Stimulated activated CD4-positive, alpha-beta T cell treated with anti-CD3 and anti-CD28 coated beads, Interleukin-4, amount 100 ng/mL, for 24 hours (primary cell): ENCODE results near the gene MGAT5B.

Experiments
- DNase-seq: peaks from one replicate; pipeline ENCODE4 v3.0.0-alpha.2; 2020

The MGAT5B gene

DNA sequence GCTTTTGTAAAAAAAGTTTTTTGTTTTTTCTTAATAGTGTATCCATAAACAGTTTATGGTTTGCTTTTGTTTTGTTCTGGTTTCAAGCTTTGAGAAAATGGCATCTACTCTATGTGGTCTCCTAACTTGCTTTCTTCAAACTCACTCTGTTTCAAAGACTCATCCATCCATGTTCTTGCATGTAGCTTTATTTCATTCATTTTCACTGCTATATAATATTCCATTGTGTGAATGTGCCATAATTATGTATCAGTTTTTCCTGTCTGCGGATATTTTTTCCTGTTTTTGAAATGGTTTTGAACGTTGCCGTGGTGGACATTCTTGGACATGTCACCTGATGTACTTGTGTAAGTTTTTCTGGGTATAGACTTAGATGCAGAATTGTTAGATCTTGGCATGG lies 39.1 kb downstream of the MGAT5B start:
- no peak for DNase-seq

DNA sequence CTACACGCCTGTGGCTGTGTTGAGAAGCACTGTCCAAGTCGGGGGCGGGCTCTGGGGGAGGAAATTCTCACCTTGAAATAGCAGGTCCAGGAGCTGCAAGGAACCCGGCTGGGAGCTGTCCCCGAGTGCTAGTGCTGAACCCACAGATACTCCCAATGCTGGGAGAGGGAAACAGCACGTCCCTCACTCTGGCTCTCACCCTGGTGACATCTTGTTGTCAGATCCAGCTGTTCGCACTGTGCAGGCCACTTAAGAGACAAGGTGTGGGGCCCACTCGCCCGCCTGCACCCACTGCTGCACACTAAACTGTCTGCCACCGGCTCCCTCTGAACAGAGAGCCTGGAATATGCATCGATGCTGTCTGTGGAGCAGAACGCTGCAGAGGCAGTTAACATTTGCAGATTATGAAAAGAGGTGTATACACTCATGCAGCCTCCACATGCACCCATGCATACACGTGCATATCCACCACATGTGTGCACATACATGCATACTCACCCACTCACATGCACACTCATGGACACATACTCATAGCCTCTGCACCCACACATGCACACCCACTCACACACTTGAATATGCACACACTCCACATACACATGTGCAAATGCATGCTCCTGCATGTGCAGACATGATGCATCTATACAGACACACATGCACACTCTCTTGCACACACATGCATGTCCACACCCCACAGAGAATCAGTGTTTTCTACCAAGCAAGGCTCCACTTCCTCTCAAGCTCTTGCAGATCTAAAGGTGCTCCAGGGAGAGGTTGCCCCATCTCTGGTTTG lies 42.0 kb downstream of the MGAT5B start:
- DNase-seq = peak; percentile 23

DNA sequence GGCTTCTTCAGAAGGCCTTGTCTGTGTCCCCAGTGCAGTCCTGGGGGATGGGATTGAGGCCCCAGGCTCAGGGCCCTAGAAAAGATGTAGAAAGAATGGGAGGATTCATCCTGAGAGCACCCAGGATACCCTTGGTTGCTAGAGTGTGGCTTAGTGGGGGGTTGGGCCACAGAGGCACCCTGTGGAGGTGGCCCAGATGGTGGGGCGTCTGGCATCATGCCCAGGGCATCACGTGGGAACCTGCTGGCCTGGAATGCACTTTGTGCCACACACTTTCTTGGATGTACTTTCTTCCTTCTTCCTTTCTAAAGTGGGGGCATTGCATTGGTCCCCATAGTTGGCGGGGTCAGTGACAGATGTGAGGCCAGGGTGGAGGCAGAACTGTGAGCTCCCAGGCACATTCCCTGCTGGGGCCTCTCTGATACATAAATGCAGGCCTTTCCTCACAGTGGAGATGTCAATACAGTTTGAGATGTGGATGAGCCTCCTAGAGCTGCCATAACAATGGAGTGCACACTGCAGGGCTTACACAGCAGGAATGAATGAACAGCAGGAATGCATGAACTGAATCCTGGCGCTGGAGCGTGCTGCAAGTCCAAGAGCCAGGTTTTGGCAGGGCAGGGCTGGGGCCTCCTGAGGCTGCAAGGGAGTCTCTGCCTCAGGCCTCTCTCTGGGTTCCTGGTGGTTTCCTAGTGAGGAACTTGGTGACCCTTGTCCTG lies 43.3 kb downstream of the MGAT5B start:
- no peak for DNase-seq

DNA sequence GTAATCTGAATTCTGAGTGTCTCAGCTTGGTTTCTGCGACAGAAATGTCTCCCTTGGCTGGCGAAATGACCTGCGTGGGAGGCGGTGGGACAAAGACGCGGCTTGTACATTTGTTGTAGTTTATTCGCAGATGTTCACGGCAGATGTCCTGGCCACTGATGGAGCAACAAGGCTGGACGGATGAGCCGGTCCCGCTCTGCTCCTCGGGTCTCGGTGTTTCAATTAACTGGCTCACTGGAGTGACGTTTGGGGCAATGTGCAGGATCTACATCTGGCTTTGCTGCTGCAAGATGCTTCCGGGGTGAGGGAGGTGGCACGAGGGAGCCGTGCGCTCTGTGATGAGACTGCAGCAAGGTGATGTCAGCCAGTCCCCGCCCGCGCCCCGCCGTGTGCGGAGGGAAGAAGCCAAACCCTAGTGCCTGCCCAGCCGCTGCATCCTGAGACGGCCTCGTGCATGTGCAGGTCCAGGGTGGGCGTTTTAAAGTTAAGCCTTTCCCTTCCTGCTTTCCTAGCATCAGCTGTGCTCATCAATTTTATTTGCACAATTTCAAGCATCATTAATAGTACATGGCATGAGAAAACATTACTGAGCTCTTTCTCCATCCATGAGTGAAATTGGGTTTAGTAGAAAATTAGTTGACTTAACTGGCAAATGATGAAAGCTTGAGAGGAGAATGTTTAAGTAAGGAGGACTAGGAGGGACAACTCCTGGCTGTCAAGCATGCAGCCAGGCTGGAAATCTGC lies 44.4 kb downstream of the MGAT5B start:
- no peak for DNase-seq

DNA sequence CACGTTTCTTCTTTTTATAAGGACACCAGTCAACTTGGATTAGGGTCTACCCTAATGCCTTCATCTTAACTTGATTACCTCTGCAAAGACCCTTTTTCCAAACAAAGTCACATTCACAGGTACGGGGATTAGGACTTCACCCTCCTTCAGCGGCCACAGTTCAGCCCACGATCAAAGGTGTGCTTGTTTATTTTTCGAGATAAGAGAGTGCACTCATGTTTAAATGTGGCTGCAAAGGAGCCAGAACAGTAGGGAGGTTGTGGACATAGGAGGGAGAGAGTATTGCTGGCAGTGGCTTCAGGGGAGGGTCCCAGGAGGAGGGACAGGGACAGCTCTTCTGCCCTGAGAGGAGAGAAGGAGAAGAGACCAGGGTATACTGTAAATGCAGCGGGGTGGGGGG lies 46.7 kb downstream of the MGAT5B start:
- no peak for DNase-seq

DNA sequence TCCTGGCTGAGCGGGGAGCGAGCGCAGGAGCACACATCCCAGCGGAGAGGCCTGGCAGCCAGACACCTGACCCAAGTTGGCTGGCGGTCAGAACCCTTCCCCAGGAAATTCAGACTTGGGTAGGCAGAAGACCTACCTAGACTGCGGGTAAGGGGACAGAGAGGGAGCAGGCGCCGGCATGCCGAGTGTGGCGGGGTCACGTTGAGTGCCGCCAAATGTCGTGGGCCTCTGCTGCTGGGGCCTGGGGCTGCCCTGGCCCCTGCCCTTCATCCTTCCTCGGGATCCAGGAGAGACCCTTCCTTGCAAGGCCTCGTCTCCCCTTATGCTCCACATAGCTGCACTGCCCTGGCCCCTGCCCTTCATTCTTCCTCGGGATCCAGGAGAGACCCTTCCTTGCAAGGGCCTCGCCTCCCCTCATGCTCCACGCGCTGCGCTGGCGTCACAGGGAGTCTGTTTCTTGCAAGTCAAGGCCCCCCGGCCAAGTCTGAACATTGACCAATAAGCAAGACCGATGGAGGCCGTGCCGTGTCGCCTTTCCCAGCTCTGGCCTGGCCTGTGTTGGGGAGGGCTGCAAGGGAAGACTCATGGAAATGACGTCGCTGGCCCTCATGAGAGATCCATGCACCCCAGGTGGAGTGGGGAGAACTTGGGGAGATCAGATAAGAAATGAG lies 47.8 kb downstream of the MGAT5B start:
- DNase-seq = no peak

DNA sequence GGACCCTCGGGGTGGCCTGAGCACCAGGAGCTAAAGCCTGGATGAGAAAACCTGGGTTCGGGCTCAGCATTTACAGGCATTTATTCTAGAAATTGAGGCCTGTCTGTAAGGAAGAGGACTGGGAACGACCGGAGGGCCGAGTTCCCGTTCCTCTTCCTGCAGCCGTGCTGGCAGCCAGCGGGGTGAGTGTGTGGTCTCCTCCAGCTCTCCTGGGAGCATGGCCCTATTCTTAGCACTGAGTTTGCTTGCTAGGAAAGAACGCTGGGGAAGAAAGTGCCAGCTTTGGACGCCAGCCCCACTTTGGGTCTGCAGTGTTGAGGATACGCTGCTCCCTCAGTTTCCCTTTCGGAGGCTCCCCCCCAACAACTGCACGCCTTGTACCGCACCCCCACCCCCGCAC lies 49.6 kb downstream of the MGAT5B start:
- DNase-seq = no peak

DNA sequence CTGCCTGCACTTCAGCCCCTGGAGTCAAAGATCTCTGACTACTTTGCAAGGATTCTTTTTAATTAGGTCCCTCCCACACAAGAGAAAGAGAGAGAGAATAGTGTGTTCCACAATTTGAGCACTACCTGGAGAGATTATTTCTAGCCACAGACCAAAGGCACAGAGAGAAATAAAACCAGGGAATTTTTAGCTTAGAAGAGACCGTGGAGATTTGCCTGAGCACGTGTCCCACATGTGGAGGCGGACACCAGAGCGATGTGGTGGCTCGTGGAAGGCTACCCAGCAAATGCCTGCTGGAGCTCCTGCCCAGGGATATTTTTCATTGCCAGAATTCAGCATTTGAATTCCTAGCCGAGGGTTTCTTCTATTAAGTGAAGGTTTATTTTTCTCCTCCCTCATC lies 50.6 kb downstream of the MGAT5B start:
- no peak for DNase-seq

DNA sequence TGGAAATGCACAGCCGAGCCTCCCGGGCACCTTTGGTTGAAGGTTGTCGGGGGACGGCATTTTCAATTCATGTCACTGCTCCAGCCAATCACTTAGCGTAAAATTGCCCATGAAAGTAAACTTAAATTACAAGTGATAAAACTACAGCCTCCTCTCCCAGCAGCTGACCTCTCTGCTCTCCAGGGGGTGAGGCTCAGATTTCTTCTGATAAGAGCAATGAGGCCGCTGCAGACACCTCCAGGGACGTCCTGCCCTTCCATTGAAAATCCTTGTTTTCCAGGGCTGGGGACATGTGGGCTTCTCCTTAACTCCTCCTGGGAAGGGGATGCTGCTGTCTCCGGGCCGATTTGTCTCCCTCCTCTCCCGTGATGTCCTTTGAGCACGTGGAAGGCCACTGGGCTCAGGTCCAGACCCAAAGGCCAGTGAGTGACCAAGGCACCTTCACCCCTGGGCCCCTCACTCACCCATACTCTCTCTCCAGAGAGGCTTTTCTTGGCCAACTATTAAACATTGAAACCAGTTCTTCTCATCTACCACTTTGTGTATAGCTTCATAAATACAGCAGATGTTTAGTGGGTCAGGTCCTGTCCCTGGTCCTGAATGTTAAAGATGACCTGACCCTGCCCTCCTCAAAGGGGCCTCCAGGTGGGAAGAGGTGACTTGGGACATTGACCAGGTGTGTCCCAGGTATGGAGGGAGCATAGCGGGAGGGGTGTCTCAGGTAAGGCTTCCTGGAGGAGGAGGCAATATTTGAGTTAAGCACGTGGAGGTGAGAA lies 52.3 kb downstream of the MGAT5B start:
- DNase-seq = no peak

DNA sequence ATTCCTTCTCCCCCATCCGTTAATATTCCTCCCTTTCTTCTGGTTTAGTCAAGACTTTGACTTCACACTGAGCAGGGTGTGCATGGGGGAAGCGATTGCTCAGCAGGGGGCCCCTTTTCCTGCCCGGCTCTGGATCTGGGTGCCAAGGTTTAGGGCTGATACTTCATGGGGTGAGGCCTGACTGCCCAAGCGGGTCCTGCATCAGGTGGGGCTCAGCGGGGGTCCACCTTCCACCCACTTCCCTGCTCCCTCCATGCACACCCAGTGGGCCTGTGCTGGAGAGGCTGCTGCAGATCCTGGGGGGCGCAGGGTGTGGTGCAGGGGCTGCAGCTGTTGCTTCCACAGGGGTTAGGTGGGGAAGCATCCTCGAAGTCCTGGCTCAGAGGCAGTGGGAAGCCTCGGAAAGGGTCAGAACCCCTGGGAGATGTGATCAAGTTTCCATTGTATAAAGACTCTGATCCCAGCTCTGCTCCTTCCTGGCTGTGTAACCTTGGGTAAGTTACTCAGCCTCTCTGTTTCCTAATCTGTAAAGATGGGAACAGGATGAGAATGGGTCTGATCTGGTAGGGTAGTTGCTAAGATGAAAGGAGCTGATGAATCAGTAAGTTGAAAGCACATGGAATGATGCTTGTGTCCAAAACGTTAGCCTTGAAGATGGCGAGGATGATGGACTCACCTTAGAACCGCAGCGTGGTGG lies 53.3 kb downstream of the MGAT5B start:
- no peak for DNase-seq

DNA sequence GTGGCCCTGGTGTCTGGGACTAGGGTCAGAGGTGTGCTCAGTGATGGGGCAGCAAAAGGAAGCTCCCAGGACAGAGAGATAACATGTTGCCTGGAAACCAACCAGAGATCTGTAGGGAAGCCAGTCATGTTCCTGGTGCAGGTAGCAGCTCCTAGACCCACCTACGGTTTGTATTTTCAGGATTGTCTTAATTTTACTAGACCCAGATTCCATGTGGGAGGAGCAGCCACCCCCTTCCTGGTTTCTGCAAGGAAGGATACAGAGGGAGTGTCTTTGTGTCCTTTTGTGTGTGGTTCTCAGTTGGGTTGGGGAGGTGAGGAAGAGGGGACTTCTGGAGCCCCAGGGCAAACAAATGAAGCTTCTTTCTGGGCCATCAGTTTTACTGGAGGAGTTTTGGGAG lies 53.9 kb downstream of the MGAT5B start:
- DNase-seq = no peak

DNA sequence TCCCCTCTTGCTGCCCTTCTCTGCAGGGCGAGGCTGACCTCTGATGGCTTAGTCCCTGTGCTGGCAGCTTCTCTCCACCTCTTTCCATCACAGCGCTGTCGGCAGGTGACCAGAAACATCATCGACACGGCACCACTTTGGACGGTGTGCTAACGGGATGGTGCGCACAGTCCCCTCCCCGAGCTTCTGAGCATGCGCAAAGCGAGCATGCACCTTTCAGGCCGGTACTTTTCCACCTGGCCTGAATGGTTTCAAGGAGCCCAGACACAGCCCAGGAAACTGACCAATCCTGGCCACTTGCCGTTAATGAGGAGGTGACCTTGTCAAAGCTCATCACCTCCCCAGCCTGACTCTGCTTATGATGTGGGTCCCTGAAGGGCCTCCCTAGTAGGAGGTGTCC lies 54.8 kb downstream of the MGAT5B start:
- no peak for DNase-seq

DNA sequence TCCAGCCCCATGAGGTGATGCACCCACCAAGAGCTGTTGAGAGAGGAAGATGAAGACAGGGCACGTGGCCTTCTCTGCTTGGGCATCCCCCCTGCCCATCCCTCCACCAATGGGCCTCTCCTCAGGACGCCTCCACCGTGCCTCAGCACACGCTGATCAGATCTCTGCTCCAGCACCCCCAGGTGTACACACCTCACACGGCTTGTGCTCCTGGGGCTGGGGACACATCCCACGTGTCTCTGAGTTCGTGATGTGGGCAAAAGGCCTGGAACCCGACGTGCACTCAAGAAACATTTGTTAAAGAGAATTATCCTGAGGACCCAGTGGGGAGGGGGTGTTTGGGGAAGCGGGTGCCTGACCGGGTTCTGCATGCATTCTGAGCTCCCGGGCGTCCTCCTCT lies 55.3 kb downstream of the MGAT5B start:
- no peak for DNase-seq

DNA sequence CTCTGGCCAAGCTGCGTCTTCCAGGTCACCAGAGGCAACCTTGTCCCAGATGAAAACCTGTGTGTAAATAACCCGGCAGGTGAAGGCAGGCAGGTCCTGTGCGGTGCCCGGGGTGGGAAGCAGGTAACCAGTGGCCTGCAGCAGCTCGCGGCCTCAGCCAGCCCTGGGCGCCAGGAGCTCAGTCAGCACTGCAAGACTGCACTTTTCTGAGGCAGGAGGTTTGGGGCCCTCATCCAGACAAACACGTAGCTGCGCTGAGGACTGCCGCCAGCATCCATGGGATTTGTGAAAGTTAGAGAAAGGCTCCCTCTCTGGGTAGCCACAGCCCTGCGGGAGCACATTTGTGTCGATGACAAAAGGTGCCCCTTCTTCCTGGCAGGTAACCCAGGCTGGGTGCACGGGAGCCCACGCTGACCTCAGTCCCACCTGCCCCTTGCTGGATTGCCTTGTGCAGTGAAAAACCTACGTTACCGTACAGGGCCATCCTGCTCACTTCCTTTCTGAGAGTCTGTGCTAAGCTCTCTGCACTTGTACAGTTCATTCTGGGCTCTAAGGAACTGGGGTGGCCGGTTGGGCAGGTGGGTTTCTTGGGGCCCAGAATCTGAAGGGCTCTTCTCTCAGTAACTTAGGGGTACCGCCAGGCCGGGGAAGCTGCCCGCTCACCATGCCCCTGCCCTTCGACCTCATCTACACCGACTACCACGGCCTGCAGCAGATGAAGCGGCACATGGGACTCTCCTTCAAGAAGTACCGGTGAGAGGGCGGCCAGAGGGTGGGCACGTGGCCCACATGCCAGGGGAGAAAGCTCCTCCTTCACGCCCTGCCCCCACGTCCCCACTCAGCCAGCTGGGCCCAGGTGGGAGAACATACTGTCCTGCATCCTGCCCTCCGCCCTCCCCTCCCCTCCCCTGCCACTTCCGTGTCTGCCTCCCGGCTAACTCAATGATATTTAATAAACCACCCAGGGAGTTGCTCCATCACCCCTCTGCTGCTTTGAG lies 56.4 kb downstream of the MGAT5B start:
- DNase-seq = no peak

DNA sequence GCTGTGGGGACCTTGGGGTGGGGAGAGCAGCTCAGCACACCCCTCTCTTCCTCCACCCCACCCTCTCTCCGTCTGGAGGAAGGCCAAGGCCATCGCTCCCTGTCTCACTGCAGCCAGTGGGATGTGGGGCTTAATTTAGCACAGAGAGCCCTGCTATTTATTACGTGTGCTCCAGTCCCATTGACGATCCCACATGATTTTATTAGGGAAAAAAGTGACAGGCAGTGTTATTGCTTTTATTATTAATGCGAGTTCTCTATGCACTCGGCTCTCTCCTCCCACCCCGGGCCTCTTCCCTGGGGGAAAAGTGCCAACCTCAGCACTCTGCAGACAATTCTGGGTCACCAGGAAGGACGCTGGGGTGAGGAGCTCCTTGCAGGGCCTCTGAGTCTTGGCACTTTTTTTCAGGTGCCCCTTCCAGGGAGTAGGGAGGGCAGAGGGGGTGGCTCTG lies 57.3 kb downstream of the MGAT5B start:
- DNase-seq = no peak

DNA sequence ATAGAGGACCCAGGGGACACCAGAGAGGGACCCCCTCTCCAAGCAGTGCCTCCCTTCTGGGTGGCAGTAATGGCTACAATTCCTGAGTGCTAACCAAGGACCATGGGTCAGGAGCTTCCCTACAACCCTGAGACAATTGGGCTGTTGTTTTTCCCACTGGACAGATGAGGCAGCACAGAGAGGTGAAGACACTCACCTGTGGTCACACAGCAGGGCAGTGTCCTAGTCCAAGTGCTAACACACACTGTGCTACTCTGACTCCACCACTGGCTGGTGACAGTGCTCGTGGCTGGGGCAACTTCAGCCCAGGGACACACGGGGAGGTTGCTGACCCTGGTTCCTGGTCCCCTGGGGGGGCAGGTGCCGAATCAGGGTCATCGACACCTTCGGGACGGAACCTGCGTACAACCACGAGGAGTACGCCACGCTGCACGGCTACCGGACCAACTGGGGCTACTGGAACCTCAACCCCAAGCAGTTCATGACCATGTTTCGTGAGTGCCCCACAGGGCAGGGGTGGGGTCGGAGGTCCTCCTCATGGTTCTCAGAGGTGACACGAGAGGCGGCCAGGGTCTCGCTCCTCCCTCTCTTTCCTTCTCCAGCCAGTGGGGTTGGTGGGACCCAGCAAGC lies 58.1 kb downstream of the MGAT5B start:
- DNase-seq = no peak

DNA sequence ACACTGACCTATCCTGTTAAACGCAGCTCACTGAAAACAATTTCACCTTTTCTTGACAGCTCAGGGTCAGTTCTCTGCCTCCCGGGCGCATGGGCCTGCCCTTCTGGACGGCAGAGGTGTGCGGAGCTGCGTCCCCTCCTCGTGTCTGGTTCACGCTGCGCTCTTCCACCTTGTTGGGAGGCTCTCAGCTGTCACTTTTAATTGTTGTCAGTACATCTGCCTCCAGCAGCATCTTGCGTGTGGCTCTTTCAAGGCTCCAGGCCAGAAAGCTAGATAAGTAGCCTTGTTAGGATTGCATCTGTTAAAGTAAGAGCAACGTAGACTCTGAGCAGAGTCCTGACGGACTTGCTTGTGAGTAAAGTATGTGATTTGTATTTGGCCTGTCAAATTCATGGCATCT lies 59.4 kb downstream of the MGAT5B start:
- no peak for DNase-seq

DNA sequence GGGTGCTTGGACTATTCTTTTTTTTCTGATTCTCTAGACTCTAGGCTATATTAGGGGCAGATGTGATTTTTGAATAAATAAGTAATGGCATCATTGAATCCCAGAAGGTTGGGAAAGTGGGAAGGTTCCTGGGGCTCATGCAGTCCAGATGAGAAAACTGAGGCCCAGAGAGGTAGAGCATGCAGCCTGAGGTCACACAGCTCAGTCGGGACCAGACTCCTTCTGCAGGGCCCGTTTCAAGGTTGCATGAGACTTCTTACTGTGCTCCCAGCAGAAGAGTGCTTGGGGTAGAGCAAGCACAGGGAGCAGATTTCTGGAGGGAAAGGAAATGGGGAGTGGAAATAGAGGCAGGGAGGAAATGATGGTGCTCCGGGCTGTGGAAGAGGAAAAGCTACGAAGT lies 59.8 kb downstream of the MGAT5B start:
- DNase-seq = no peak

DNA sequence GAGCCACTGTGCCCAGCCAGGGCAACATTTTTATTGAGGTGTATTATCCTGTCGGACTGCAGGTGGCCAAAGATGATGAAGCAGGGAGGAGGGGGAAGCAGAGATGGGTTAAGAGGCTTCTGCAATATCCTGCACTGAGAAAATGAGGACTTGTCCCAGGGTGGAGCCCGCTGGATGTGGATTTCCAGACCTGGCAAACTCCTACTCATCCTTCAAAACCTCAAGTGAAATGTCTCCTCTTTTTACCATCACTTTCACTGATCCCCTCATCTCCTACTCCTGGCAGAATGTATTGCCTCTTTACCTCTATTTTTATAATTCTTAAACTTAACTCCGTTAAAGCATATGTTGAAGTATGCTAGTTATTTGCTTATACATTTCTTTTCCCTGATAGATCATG lies 60.9 kb downstream of the MGAT5B start:
- DNase-seq = no peak

DNA sequence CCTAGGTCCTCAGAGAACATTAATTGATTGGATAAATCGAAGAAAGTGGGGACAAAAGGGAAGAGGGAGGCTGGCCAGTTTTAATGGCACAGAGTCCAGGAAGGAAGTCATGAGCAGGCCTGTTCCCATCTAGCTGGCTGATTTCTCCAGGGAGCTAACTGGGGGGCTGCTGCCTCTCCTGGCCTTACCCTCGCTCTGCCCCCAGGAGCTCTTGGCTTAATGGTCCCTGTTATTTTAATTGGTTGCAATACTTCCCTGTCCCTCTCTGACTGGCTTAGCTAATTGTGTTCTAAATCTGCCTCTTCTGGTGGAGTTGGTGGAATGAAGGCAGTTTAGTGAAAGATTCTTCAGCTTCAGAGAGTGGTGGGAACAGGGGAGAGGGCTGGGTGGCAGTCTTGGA lies 61.4 kb downstream of the MGAT5B start:
- DNase-seq = no peak
